Suprapubic skin (tissue), 3 donors: ENCODE results near the gene LCN9.

Experiments used
- CTCF ChIP-seq, 2 donors: fragments of 200-600 bp in 1 of 2; fragments of 450-650 bp in 1 of 2; sonication (generic) in 1 of 2; IDR thresholded peaks; one replicate each; pipeline ENCODE4 v1.5.1; 2016 to 2019; ENCODE audit warnings: antibody characterized with exemption in 2 of 2, mild to moderate bottlenecking in 1 of 2, moderate library complexity in 1 of 2
- POLR2A ChIP-seq, 2 donors: fragments of 450-650 bp; IDR thresholded peaks; one replicate each; pipeline ENCODE4 v1.6.1; 2017; ENCODE audit warnings: antibody characterized with exemption in 2 of 2, mild to moderate bottlenecking in 2 of 2, moderate library complexity in 2 of 2

- TF ChIP-seq CTCF (IDR thresholded peaks at IDR 0.05) = no peak
- TF ChIP-seq POLR2A (IDR thresholded peaks at IDR 0.05) = no peak
These were observed 14.4 kb upstream of the LCN9 start for GRCh38 chr9:135648494-135649410.
